Measurements from ENCODE around the gene RGN.
"Not testable (repeated sequence)": the region's sequence is repeated elsewhere in the genome, so short reads cannot be mapped to it uniquely, and the experiment has no call there.

Gene RGN

DNA sequence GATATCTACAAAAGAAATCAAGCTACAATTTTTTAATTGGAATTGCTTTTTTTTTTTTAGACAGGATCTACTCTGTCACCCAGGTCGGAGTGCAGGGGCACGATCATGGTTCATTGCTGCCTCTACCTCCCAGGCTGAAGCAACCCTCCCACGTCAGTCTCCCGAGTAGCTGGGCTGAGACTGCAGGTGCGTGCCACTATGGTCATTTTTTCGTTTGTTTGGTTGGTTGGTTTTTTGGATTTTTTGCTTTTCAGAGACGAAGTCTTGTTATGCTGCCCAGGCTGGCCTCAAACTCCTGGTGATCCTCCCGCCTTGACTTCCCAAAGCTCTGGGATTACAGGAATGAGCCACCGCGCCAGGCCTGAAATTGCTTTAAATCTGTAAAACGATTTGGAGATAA, 15.6 kb downstream of the RGN start:
- no peak for DNase-seq (ENCODE audit: low read depth, low spot score)
- Histone ChIP-seq H3K4me3 (ENCODE audit: insufficient read length, low read depth) (no peak overlapping the region), H3K4me1 (ENCODE audit: insufficient read depth, insufficient read length) (no peaks in the 10 kb centered on the region), H3K36me3 (ENCODE audit: insufficient read depth, insufficient read length, low read length) (no peaks in the 10 kb centered on the region), H3K27me3 (ENCODE audit: insufficient read depth, insufficient read length) (no peaks in the 10 kb centered on the region), H3K9me3 (ENCODE audit: insufficient read depth, low read length) (no peaks in the 10 kb centered on the region), H3K9ac (ENCODE audit: insufficient read length, low read depth) (no peak overlapping the region)
- TF ChIP-seq SUZ12 (IDR thresholded peaks at IDR 0.05; ENCODE audit: extremely low read depth, insufficient read depth, insufficient read length) (no peak), YY1 (IDR thresholded peaks at IDR 0.05; ENCODE audit: insufficient read depth, insufficient read length) (no peak), ZNF274 (IDR thresholded peaks at IDR 0.05; ENCODE audit: low read depth, low read length) (no peak)

DNA sequence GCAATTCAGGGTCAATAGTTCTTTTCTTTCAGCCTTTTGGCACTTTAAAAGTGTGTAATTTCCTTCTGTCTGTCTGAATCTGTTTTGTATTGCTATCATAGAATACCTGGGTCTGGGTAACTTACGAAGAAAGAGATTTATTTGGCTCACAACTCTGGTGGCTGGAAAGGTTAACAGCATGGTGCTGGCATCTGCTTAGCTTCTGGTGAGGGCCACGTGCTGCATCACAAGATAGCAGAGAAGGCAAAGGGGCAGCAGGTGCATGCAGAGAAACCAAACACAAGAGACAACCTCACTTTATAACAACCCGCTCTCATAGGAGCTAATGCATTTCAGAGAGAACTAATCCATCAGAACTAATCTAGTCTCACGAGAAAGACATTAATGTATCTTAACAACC, 18.8 kb downstream of the RGN start:
- no peaks in the 10 kb centered on the region for H3K9me3 ChIP-seq (ENCODE audit: insufficient read depth, low read length)
- no peak overlapping the region for H3K9ac ChIP-seq (ENCODE audit: insufficient read length, low read depth)
- no peak for TF ChIP-seq ZNF274 (IDR thresholded peaks at IDR 0.05; ENCODE audit: low read depth, low read length)
- no peak overlapping the region for H3K4me3 ChIP-seq (ENCODE audit: insufficient read length, low read depth)
- H3K36me3 ChIP-seq (ENCODE audit: insufficient read depth, insufficient read length, low read length) = no peaks in the 10 kb centered on the region
- no peaks in the 10 kb centered on the region for H3K4me1 ChIP-seq (ENCODE audit: insufficient read depth, insufficient read length)
- DNase-seq (ENCODE audit: low read depth, low spot score) = no peak
- no peaks in the 10 kb centered on the region for H3K27me3 ChIP-seq (ENCODE audit: insufficient read depth, insufficient read length)

DNA sequence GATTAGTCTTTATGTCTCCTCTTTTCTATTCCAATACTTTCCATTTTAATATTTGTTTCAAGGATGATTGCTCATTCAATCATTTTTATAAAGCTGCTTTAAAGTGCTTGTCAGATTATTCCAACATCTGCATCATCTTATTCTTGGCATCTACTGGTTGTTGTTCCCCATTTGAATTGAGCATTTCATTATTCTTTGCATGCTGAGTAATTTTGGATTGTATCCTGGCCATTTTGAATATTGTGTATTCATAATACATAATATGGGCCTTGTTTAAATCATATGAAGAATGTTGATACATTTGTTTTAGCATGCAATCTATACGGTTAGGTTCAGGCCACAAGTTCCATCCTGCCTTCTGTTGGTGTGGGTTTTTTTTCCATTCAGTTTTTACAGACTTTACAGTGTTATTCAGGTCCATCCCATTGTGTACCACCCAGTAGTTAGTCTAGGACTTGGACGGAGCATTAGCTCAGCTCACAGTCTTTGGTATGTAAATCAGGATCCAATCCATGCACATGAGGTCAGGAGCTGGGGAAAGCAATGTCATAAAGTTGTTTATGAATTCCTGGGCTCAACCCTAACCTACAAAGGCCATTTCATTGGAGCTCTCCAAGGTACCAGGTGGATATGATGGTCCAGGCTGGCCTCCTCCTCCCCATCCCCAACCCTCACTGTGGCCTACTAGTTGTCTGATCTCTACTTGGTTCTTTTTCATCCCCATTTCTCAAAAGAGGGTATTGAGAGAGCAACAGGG, 20.3 kb downstream of the RGN start:
- H3K4me1 ChIP-seq (ENCODE audit: insufficient read depth, insufficient read length) = no peaks in the 10 kb centered on the region
- H3K9me3 ChIP-seq (ENCODE audit: insufficient read depth, low read length) = no peaks in the 10 kb centered on the region
- no peaks in the 10 kb centered on the region for H3K36me3 ChIP-seq (ENCODE audit: insufficient read depth, insufficient read length, low read length)
- no peak for TF ChIP-seq ZNF274 (IDR thresholded peaks at IDR 0.05; ENCODE audit: low read depth, low read length)
- no peak for TF ChIP-seq SUZ12 (IDR thresholded peaks at IDR 0.05; ENCODE audit: extremely low read depth, insufficient read depth, insufficient read length)
- no peak for TF ChIP-seq YY1 (IDR thresholded peaks at IDR 0.05; ENCODE audit: insufficient read depth, insufficient read length)
- no peak for DNase-seq (ENCODE audit: low read depth, low spot score)
- no peaks in the 10 kb centered on the region for H3K27me3 ChIP-seq (ENCODE audit: insufficient read depth, insufficient read length)
- no peak overlapping the region for H3K4me3 ChIP-seq (ENCODE audit: insufficient read length, low read depth)
- no peak overlapping the region for H3K9ac ChIP-seq (ENCODE audit: insufficient read length, low read depth)

DNA sequence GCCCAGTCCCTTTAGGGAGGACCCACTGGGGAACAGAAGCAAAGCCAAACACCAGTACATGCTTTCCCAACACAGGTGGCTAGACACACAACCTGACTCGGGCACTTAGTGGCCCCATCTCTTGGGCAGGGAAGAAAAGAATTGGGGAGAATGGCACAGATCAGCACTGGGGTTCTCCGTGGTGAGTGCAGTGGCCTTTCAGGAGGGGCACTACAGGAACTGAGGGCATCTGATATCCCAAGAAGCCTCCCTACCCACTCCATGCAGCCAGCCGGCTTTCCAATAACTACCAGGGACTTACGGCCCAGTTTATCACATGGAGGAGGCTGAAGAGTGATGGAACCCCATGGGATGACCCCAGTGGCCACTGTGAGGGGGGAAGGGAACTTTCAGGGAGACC, 23.0 kb downstream of the RGN start:
- Histone ChIP-seq H3K27me3 (ENCODE audit: insufficient read depth, insufficient read length) (no peaks in the 10 kb centered on the region), H3K36me3 (ENCODE audit: insufficient read depth, insufficient read length, low read length) (no peaks in the 10 kb centered on the region), H3K4me1 (ENCODE audit: insufficient read depth, insufficient read length) (no peaks in the 10 kb centered on the region), H3K9ac (ENCODE audit: insufficient read length, low read depth) (no peak overlapping the region), H3K4me3 (ENCODE audit: insufficient read length, low read depth) (no peak overlapping the region), H3K9me3 (ENCODE audit: insufficient read depth, low read length) (no peaks in the 10 kb centered on the region)
- DNase-seq (ENCODE audit: low read depth, low spot score) = no peak
- no peak for TF ChIP-seq YY1 (IDR thresholded peaks at IDR 0.05; ENCODE audit: insufficient read depth, insufficient read length)

DNA sequence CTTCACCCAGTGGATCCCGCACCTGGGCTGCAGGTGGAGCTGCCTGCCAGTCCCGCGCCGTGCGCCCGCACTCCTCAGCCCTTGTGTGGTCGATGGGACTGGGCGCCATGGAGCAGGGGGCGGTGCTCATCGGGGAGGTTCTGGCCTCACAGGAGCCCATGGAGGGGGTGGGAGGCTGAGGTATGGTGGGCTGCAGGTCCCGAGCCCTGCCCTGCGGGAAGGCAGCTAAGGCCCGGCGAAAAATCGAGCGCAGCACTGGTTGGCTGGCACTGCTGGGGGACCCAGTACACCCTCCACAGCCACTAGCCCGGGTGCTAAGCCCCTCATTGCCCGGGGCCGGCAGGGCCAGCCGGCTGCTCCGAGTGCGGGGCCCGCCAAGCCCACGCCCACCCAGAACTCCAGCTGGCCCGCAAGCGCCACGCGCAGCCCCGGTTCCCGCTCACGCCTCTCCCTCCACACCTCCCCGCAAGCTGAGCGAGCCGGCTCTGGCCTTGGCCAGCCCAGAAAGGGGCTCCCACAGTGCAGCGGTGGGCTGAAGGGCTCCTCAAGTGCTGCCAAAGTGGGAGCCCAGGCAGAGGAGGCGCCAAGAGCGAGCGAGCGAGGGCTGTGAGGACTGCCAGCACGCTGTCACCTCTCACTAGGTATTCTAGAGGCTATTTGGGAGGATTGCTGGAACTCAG, 32.8 kb downstream of the RGN start:
- H3K9me3 ChIP-seq (ENCODE audit: insufficient read depth, low read length); H3K27me3 ChIP-seq (ENCODE audit: insufficient read depth, insufficient read length); H3K9ac ChIP-seq (ENCODE audit: insufficient read length, low read depth); DNase-seq (ENCODE audit: low read depth, low spot score); H3K4me1 ChIP-seq (ENCODE audit: insufficient read depth, insufficient read length); H3K4me3 ChIP-seq (ENCODE audit: insufficient read length, low read depth); H3K36me3 ChIP-seq (ENCODE audit: insufficient read depth, insufficient read length, low read length): not testable (repeated sequence)

DNA sequence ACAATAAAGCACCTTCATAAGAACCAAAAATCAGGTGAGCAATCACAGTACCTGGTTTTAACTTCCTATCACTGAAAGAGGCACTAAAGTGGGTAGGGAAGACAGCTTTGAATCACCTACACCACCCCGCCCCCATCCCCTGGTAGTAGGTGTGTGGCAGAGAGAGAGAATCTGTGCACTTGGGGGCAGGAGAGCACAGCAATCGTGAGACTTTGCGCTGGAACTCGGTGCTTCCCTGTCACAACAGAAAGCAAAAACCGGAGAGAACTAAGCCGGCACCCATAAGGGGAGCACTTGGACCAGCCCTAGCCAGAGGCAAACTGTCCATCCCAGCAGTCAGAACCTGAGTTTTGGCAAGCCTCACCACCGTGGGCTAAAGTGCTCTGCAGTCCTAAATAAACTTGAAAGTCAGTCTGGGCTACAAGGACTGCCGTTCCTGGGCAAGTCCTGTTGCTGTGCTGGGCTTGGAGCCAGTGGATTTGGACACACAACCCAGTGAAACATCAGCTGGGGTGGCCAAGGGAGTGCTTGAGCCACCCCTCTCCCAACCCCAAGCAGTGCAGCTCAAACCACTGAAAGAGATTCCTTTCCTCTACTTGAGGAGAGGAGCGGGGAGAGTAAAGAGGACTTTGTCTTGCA, 34.2 kb downstream of the RGN start:
- Histone ChIP-seq H3K4me1 (ENCODE audit: insufficient read depth, insufficient read length) (peaks cover 5% of the 10 kb centered on the region), H3K4me3 (ENCODE audit: insufficient read length, low read depth) (no peak overlapping the region), H3K9me3 (ENCODE audit: insufficient read depth, low read length) (no peaks in the 10 kb centered on the region), H3K9ac (ENCODE audit: insufficient read length, low read depth) (no peak overlapping the region), H3K36me3 (ENCODE audit: insufficient read depth, insufficient read length, low read length) (no peaks in the 10 kb centered on the region), H3K27me3 (ENCODE audit: insufficient read depth, insufficient read length) (no peaks in the 10 kb centered on the region)
- DNase-seq (ENCODE audit: low read depth, low spot score) = no peak
- TF ChIP-seq ZNF274 (IDR thresholded peaks at IDR 0.05; ENCODE audit: low read depth, low read length) (no peak), YY1 (IDR thresholded peaks at IDR 0.05; ENCODE audit: insufficient read depth, insufficient read length) (no peak), SUZ12 (IDR thresholded peaks at IDR 0.05; ENCODE audit: extremely low read depth, insufficient read depth, insufficient read length) (no peak)

DNA sequence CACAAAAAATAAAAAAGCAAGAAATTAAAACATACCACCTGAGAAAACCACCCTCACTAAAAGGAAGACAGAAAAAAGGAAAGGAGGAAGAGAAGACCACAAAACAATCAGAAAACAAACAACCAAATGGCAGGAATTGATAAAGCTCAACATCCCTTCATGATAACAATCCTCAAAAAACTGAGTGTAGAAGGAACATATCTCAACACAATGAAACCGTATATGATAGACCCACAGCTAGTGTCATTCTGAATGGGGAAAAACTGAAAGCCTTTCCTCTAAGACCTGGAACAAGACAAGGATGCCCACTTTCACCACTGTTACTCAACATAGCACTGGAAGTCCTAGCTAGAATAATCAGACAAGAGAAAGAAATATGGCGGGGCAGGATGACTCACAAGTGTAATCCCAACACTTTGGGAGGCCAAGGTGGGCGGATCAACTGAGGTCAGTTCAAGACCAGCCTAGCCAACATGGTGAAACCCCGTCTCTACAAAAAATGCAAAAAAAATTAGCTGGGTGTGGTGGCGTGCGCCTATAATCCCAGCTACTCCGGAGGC, 38.4 kb downstream of the RGN start:
- not testable (repeated sequence) for H3K36me3 ChIP-seq (ENCODE audit: insufficient read depth, insufficient read length, low read length)

DNA sequence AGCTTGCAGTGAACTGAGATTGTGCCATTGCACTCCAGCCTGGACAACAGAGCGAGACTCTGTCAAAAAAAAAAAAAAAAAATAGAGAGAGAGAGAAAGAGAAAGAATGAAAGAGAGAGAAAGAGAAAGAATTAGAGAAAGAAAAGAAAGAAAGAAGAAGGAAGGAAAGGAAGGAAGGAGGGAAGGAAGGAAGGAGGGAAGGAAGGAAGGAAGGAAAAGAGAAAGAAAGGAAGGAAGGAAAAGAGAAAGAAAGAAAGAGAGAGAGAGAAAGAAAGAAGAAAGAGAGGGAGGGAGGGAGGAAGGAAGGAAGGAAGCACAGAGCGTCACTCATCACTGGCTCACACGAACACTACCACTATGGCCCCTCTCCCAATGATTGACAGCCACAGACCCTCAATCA, 46.2 kb downstream of the RGN start:
- not testable (repeated sequence) for H3K36me3 ChIP-seq (ENCODE audit: insufficient read depth, insufficient read length, low read length); H3K27me3 ChIP-seq (ENCODE audit: insufficient read depth, insufficient read length); H3K4me1 ChIP-seq (ENCODE audit: insufficient read depth, insufficient read length); H3K9ac ChIP-seq (ENCODE audit: insufficient read length, low read depth); H3K9me3 ChIP-seq (ENCODE audit: insufficient read depth, low read length); DNase-seq (ENCODE audit: low read depth, low spot score); H3K4me3 ChIP-seq (ENCODE audit: insufficient read length, low read depth)

More for the DNA sequence above, 38.4 kb downstream of the RGN start:
- not testable (repeated sequence) for H3K27me3 ChIP-seq (ENCODE audit: insufficient read depth, insufficient read length); H3K9me3 ChIP-seq (ENCODE audit: insufficient read depth, low read length); H3K9ac ChIP-seq (ENCODE audit: insufficient read length, low read depth); H3K4me1 ChIP-seq (ENCODE audit: insufficient read depth, insufficient read length); H3K4me3 ChIP-seq (ENCODE audit: insufficient read length, low read depth); DNase-seq (ENCODE audit: low read depth, low spot score)

Measured in NT2/D1 (cell line).